ENCODE measurements around the gene MT1H.
"Not testable (repeated sequence)": the region's sequence is repeated elsewhere in the genome, so short reads cannot be mapped to it uniquely, and the experiment has no call there.

MT1H gene

DNA sequence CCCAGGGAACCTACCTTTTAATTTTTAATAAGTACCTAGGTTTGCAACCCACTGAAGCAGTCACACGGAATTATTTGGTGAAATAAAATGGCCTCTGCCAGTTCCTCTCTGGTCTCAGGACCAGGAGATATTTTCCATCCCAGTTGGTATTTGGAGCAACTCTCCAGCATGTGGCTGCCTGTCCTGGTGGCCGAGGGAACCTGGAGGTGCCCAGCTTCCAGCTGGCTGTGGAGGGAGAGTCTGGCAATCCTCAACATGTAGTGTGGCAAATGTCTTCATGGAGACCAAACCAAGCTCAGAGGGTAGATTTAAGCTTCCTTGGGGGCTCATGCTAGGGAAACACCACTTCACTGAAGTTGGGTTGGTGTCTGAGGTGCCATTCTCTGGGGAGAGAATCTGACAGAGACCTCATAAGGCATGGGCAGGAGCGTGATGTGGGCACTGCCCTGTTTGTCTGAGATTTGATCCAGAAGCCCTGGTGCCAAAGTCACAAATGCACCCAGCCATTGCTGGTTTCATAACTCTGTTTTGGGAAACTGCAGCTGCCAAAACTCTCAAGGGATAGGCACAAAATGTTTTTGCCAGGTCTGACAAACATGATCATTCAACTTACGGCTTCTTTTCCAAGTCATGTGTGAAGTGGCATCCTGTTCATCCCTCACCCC is 15.4 kb downstream of the MT1H start:
- no peak for DNase-seq

DNA sequence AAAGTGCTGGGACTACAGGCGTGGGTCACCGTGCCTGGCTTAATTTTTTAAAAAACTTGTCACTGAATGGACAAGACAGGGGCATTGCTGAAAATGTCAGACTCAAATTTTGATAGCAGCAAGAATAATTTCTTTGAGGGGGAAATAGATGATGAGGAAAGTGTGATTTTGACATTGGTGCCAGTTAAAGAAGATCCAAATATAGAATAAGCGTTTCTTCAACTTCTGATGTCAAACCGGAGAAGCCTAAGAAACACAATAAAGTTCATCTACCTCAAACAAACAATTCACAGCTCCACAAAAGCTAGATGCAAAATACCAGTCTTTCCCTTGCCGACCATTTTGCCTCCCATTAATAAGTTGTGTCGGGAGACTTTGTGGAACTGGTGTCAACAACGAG is 17.1 kb downstream of the MT1H start:
- no peak for DNase-seq

DNA sequence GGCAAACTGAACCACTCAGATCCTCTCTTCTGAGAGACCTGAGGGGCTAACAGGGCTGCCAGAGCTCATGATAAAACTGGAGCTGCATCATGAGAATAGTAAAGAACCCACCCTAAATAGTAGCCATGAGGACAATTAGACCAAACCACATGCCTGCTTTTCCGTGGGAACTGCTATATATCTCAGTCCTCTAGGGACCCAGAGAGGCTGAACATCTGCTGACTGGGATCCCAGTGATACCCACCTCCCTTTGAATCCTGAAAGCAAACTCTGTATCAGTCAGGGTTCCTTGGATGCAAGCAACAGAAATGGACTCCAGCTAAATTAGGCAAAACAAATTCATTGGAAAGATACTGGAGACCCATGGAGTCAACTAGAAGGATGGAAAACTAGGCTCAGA is 19.1 kb downstream of the MT1H start:
- DNase-seq, result no peak

DNA sequence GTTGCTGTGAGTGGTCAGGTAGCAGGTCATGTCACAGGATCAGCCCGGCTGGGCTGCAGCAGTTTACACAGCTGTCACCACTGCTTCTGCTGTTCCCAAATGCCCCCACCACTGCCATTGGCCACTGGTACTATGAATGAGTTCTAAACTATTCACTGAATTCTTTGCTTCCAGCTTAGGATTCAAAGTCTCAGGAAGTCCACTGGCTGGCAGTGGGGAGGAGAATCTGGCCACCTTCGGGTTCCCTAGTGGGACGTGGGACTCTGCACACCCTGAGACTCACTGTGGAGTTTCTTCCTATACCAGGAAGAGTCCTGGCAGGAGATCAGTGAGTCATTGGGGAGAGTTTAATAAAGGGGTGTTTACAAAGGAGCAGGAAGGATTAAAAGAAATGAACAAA is 19.6 kb downstream of the MT1H start:
- DNase-seq, result no peak

DNA sequence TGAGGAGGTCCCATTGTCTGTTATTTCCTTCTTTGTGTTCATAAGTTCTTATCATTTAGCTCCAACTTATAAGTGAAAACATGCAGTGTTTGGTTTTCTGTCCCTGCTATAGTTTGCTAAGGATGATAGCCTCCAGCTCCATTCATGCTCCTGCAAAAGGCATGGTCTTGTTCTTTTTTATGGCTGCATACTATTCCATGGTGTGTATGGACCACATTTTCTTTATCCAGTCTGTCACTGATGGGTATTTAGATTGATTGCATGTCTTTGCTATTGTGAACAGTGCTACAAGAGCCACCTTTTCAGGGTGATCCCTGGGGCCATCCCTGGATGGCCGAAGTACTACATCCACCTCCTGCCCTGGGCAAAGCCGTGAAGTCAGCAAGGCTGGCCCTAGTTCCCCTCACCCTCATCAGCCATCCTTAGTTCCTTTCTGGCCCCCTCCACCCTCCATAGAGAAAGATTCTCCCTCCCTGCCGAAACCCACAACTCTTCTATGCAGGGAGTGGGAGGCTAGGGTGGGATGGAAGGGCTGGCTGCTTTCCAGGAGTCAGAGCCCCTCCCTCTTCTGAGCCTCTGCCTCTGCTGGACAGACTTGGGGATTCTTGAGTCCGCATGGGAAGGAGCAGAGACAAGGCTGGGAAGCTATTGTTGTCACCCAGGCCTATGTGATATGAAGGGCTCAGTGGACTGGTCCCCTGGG is 21.0 kb downstream of the MT1H start:
- DNase-seq, result no peak

DNA sequence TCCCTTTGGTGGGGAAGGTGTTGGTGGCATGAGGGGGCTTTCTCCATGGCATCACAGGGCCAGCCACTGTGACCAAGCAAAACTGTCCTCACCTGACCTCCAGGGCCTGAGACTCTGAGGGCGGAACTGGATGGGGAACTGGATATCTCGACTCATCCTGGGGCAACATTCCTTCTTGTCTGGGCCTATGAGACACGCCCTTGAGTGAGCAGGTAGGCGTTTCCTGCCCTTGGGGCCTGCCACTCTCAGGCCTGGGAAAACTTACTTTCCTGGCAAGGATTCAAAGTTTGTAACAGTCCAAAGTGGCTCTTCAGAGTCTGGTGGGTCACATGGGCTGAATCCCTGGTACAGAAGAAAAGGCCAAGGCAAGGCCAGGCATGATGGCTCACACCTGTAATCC is 22.3 kb downstream of the MT1H start:
- DNase-seq, result no peak

DNA sequence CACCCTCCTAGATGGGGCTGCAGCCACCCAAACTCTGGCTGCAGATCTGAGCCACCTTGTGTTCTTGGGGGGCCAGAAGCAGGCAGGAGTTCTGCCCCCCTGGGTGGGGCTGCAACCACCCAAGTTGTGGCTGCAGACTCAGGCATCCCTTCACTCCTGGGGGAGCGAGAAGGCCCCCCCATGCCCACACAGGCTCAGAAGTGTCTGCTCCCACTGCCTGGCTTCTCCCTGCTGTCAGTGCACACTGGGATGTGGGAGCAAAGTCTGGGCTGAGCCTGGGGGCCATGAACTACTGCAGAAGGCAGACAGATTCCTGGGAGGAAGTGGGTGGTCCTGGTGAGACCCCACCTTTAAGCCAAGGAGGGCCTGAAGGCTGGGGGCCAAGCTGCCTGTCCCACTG is 25.6 kb downstream of the MT1H start:
- DNase-seq, result no peak

DNA sequence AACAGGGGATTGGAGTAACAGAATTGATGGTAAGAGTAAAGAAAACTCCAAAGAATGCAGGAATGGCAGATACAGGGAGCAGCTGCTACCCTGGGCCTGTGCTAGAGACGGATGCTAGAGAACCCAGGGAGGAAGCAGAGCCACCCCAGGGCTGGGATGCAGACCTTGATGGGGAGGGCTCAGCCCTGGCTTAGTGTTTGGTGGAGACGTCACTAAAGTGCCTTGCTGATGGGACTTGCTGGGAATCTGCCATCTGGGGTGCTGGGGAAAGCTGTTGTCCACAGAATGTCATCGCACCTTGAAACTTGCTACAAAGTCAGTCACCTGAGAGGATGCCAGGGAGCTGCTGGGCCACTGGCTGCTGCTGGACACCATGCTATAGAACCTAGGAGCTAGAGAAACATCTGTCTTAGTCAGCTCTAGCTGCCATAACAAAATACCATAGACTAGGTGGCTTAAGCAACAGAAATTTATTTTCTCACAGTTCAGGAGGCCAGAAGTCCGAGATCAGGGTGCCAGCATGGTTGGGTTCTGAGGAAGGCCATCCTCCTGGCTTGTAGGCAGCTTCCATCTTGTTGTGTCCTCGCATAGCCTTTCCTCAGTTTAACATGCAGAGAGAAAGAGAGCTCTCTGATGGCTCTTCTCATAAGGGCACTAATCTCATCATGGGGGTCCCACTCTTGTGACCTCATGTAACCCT is 28.0 kb downstream of the MT1H start:
- no peak for DNase-seq

DNA sequence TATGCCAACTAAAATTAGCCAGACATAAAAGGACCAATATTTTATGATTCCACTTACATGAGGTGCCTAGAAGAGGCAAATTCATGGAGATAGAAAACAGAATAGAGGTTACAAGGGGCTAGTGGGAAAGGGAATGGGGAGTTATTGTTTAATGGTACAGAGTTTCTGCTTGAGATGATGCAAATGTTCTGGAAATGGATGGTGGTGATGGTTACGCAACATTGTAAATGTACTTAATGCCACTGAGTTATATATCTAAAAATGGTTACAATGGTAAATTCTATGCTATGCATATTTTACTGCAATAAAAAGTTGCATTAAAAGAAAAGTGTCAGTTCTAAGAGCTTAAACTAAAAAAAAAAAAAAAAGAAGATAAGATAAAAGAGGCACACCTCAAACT is 30.6 kb downstream of the MT1H start:
- DNase-seq, result no peak

DNA sequence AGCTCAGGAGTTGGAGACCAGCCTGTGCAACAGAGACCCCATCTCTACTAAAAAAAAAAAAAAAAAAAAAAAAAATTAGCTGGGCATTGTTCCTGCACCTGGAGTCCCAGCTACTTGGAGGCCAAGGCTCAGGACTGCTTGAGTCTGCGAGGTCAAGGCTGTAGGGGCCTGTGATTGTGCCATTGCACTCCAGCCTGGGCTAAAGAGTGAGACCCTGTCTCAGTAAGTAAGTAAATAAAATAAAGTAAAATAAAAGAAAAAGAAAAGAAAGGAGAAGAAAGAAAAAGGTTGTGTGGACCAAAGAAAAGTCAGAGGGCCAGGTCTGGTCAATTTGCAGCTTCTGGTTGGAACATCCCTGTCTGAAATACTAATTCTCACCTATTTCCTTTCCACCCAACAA is 31.0 kb downstream of the MT1H start:
- DNase-seq, result no peak

DNA sequence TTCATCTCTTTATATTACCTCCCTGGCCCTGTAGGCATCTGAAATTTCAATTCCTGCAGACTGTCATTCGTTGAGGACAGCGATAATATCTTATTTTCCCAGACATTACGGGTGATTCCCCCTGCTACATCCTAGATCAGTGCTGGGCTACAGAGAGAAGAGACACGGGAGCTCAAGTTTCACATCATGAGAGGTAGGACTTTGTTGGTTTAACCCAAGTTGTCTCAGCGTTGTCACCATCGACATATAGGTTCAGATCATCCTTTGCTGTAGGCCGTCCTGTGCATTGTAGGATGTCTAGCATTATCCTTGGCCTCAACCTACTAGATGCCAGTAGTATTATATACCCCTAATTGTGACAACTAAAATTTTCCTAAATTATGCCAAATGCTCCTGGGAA is 31.9 kb downstream of the MT1H start:
- DNase-seq, result no peak

DNA sequence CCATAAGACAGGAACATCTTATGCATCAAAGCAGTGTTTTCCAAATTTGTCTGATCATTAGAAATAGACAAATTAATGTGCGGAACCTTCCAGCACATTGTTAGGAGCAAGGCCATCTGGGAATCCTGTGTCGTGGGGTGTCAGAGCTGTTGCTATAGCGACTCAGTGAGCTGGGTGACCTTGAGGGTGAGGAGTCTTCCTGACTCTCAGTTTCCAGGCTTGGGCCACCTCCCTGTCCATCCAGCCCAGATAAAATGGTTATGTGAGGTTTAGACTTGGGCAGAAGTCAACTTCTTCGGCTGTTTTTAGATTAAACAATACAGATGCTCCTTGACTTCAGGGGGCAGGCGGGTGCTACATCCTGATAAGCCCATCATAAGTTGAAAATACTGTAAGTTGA is 33.2 kb downstream of the MT1H start:
- no peak for DNase-seq

DNA sequence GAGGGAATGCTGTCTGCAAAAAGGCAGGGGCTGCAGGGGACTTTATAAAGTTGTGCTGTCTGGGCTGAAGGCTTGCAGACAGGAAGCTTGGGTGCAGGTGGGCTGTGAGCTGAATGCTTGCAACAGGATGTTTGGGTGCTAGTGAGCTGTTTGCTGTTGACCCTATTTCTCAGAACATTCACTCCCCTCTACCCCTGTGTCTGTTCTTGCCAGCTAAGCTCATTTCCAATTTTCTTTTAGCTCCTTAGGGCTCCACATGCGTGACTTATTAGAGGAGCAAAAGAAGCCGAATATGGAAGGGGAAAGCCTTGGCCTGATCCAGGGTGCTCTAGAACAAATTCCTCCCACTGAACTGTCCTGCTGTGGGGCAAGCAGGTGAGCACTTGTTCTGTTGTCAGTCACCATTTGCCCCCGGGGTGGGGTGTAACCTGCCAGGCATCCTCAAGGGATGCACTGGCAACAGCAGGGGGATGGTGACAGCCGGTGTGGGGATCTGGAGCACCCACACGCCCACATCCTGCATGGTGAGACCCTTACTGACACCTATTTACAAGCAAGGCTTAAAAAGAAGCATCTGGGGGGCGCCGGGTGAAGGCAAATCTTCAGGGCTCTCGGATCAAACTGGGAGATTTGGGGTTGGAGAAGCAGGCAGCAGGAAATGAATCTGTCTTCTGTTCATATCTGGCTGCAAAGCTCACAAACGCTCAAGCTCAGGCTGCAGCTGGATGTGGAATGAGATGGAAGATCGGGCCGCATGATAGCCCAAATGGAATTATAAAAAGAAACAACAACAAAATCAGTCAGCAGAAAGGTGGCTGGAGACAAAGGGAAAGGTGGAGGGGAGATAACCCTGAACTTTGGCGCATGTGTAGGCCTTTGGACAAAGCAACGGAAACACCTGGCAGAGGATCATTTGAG is 39.2 kb downstream of the MT1H start:
- peak; percentile 69 for DNase-seq

DNA sequence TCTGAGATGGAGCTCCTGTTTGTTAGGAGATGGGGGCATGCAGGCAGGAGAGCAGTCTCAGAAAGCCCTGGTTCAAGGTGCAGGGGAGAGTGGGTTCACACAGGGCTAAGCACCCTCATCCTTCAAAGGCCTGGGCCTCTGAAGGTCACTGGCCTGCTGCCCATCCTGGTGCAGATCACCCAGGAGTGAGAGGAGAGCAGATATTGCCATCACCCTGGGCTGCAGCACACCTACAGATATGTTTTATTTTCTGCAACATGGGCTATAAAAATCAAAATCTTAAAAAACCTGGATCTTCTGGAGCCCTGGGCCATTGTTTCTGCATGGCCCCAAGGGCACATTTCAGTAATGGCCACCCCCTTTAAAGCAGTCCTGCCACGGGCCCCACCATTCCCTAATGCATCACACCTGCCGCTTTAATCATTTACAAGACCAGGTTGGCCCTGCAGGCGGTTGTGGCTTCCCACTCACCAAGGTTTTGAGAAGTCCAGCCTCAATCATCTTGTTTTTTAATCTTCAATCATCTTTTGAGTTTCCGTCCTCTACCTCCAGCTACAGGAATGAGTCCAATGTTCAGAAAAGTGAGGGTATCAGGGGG is 39.9 kb downstream of the MT1H start:
- no peak for DNase-seq

DNA sequence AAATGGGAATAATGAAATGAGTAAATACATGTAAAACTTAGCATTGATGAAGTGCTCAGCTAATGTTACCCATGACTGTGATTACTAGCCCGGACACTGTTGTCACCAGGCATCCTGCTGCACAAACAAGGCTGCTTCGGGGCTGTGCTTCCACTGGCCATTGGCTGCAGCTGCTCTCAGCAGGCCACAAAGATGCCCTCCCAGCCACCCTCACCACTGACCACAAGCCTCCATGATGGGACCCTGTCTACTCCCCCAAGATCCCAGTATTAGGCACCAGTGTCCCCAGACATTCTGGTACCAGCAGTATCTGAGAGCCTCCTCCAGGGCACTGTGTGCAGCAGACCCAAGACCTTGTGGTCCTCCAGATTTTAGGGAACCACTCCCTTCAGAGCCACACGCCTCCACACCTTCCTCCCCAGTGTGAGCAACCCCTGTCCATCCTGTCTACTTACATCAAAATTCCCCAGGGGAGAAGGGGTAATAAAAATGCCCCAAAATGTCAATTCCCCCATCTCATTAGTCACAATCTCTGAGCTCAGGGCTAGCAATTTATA is 40.6 kb downstream of the MT1H start:
- DNase-seq, result no peak

DNA sequence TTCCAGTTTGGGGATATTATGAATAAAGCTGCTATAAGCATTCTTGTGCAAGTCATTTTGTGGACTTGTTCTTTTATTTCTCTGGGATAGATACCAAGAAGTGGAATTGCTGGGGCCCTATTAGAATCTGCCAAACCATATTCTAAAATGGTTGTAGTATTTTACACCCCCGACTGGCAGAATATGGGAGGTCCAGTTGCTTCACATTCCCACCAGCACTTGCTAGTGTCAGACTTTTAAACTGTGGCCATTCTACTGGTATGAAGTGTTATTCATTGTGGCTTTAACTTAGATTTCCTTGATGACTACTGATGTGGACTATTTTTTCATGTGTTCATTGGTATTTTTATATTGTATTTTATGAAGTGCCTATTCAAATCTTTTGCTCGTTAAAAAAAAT is 42.2 kb downstream of the MT1H start:
- no peak for DNase-seq

DNA sequence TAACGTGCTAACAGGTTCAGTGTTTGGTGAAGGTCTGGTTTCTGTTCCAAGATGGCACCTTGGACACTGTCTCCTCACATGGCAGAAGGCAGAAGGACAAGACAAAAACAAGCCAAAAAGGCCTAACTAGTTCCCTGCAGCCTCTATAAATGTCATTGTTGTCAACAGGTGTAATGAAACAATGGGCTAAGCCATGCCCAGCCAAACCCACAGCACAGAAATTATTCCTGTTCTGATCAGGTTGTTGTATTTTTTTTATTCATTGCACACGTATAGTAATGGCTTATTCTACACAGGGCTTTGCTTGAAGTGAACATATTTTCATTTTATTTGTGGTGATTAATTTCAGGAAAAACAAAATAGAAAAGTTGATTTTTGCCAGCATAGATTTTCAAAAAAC is 44.2 kb downstream of the MT1H start:
- DNase-seq, result no peak

DNA sequence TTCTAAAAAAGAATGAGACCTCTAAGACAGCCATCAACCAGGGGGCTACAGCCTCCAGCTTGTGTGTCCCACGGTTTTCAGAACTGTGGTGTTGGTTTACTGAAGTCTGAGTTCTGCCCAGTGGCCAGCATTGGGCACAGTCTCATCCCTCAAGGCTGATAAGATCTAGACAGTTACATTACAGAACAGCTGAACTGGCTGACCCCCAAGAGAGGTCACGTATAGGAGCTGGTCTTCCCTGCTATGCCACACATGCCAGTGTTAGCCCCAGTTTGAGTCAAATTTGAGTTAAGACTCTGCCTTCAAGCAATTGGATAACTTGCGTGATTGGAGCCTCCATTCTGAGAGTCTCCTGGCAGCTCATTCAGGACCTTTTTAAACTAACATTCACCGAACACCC is 45.5 kb downstream of the MT1H start:
- DNase-seq, result no peak

DNA sequence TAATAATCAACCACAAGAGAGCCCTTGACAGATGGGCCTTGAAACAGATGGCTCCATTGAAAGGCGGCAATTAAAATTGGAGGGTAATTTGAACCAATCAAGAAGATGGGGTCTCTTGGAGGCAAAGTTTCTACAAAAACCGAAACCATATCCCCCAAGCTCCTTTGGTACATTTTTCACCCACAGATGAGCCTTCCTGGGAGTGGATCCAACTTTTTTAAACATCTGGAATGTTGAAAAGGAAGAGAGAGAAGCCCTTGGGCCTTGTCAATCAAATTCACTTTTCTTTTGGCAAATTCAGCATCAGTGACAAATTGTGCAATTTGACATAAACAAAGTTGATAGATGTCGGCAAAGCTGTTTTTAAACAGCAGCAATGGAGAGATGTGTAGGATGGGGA is 47.1 kb downstream of the MT1H start:
- no peak for DNase-seq

DNA sequence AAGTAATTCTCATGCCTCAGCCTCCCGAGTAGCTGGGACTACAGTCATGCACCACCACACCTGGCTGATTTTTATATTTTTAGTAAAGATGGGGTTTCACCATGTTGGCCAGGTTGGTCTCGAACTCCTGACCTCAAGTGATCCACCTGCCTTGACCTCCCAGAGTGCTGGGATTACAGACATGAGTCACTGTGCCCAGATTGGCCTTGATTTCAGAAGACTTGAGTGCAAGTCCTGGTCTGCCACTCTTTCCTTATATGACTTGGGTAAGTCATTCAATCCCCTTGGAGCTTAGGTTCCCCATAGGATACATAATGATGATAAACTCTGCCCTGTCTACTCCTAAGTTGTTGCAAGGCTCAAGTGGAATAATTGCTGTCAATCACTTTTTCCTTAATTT is 47.9 kb downstream of the MT1H start:
- not testable (repeated sequence) for DNase-seq

All from CD4-positive, alpha-beta T cell treated with Interleukin-17A for 4 hours (primary cell).